GM18868 (cell line): ENCODE measurements around the gene RPN2.

Source experiments
- ATAC-seq: cut with Tn5 transposase; IDR thresholded peaks from one replicate; pipeline ENCODE4 v1.9.1; 2021; ENCODE audit warnings: mild to moderate bottlenecking, moderate library complexity; ENCODE audit not compliant: unreplicated experiment

Gene RPN2

DNA sequence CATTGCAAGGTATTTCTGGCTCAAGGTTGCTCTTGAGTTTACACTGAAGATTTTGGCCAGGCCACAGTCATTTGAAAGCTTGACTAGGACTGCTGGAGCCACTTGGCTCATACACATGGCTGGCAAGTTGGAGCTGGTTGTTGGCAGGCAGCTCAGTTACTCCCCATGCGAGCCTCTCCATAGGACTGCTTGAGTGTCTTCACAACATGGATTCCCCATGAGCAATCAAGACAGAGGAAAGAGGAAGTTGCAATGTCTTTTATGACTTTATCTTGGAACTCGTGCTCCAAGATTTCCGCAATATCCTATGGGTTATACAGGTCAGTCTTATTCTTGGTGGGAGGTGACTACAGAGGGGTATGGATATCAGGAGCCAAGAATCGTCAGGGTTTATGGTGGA is 109.0 kb downstream of the RPN2 start:
- ATAC-seq = no peak

DNA sequence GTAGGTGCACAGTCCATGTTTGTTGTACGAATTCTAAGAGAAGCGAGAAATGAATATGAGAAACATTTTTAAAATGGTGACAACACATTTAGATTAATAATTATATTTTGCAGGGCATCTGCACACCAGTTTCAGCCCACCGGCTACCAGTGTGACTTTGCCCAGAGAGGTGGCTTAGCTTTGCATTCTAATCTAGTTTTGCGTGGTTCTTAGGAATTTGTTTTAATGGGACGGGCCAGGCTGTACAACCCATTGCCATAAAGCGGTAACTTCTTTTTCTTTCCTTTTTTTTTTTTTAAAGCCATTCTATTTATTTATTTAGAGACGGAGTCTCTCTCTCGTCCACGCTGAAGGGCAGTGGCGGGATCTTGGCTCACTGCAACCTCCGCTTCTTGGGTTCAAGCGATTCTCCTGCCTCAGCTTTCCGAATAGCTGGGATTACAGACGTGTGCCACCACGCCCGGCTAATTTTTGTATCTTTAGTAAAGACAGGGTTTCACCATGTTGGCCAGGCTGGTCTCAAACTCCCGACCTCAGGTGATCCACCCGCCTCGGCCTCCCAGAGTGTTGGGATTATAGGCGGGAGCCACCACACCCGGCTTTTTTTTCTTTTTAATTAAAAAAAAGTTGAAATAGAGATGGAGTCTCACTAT is 111.2 kb downstream of the RPN2 start:
- no peak for ATAC-seq
